ENCODE results near the gene MAGEA11.
"Not testable (repeated sequence)": the region's sequence is repeated elsewhere in the genome, so short reads cannot be mapped to it uniquely, and the experiment has no call there.

MAGEA11 gene

GRCh38 chrX:149718757-149719156 lies 6.9 kb downstream of the MAGEA11 start:
- no peak for DNase-seq

GRCh38 chrX:149720021-149720689 lies 8.3 kb downstream of the MAGEA11 start:
- DNase-seq = no peak

- not testable (repeated sequence) for DNase-seq
These were observed 9.4 kb downstream of the MAGEA11 start for GRCh38 chrX:149721241-149721640.

DNA sequence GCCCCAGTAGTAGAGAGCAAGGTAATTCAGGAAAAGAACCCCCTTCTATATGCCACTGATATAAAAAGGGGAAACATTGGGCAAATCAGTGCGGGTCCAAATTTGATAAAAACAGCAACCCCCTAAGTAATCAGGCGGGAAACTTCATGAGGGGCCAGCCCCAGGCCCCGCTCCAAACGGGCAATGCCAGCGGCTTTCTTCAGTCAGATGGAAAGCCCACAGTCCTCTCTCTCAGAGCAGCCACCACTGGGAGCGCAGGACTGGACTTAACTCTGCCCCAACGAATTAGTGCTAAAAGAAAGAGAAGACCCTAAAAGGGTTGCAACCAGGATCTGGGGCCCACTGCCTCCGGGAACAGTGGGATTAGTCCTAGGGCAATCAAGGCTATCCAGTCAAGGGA lies 9.9 kb downstream of the MAGEA11 start:
- no peak for DNase-seq

- not testable (repeated sequence) for DNase-seq
These were observed 11.8 kb downstream of the MAGEA11 start for GRCh38 chrX:149723583-149724118.

DNA sequence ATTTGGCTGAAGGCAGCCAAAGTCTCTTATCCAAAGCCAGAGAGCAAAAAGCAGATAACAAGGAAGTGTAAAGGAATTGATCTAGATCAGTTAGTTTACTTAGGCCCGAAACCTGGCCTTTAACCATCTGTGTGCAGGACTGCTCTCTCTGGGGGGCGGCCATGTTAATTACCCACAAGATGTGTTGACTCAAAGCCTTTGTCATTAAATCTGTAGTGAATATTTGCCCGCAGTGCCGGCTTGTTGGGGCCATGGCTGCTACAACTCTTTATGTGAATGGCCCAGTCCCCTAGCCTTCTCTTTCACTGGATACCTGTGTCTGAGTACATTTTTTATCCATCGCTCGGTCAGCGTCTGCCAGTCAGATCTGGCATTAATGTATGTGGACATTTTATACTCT lies 15.4 kb downstream of the MAGEA11 start:
- DNase-seq = not testable (repeated sequence)

DNA sequence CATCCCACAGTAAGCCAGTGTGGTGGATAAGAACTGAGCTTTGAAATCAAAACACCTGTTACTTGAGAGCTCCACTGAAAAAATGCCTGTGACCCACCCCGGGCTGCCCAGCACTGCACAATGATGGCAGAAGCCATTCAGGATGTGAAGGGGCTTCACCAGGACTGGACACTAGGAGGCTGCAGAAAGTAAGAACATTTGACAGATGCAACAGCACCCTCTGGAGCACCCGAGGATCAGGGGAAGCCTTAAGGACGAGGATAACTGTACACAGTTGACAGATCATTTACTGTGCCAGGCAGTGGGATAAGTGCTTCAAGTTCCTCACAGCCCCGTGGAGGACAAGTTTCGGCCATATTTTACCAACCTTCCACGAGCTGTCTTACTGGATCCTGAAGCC lies 30.4 kb downstream of the MAGEA11 start:
- not testable (repeated sequence) for DNase-seq

- not testable (repeated sequence) for DNase-seq
These were observed 34.6 kb downstream of the MAGEA11 start for GRCh38 chrX:149746390-149747007.

- no peak for DNase-seq
These were observed 45.6 kb downstream of the MAGEA11 start for GRCh38 chrX:149757206-149758067.

GRCh38 chrX:149758068-149758714 lies 46.3 kb downstream of the MAGEA11 start:
- no peak for DNase-seq

DNA sequence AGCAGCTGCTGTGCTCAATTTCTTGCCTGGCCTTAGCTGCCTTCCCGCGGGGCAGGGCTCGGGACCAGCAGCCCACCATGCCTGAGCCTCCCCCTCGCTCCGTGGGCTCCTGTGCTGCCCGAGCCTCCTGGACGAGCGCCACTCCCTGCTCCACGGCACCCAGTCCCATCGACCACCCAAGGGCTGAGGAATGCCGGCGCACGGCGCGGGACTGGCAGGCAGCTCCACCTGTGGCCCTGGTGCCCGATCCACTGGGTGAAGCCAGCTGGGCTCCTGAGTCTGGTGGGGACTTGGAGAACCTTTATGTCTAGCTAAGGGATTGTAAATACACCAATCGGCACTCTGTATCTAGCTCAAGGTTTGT lies 46.8 kb downstream of the MAGEA11 start:
- DNase-seq = not testable (repeated sequence)

GRCh38 chrX:149759824-149760223 lies 48.0 kb downstream of the MAGEA11 start:
- no peak for DNase-seq

DNA sequence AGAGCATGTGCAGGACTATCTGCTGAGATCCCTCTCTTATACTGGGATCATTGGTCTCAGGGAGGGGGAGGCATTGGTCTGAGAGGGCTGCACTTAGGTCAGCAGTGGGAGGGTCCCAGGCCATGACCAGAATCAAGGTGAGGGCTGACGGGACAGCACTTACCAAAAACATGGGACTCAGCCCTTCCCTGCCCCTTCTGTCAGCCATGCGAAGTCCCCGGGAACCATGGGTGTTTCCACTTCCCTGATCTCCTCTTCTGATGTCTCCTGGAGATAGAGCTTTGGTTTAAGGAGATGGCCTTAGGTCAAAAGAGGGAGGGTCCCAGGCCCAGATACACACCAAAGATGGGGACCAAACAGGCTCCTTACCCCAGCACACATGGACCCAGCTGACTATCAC lies 49.1 kb downstream of the MAGEA11 start:
- DNase-seq = no peak

DNA sequence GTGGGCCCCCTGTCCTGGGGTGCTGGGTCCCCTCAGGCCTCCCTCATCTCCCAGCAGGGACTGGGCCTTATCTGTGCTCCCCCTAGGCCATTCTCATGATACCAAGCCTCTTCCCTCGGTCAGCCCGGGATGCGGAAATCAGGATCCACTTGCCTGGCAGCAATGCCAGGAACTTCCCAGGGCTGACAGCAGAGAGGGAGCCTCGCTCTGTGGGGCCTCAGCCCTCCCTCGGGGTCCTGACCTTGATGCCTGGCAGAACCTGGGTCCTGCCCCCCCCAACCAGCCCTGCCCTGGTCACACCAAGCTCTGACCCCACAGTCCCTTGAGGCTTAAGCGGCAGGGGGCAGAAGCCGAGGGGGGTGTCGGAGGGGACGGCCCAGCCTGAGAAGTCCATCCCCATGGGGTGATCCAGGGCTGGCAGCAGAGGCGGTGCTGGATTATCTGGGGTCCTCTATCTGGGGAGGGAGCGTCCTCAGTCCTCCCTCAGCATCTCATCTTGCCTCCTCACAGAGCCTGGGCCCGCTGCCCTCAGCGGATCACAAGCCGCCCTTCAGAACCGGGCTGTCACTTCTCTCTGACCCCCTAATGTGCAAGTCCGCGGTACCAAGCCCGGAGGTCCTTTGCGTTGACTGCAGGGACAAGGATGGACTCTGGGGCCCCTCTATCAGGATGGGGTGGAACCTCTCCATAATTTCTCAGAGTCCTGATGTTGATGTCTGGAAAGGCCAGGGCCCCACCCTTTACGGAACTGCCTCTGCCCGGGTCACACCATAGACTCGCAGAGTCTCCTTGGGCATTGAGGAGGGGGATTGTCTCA lies 50.2 kb downstream of the MAGEA11 start:
- not testable (repeated sequence) for DNase-seq

DNA sequence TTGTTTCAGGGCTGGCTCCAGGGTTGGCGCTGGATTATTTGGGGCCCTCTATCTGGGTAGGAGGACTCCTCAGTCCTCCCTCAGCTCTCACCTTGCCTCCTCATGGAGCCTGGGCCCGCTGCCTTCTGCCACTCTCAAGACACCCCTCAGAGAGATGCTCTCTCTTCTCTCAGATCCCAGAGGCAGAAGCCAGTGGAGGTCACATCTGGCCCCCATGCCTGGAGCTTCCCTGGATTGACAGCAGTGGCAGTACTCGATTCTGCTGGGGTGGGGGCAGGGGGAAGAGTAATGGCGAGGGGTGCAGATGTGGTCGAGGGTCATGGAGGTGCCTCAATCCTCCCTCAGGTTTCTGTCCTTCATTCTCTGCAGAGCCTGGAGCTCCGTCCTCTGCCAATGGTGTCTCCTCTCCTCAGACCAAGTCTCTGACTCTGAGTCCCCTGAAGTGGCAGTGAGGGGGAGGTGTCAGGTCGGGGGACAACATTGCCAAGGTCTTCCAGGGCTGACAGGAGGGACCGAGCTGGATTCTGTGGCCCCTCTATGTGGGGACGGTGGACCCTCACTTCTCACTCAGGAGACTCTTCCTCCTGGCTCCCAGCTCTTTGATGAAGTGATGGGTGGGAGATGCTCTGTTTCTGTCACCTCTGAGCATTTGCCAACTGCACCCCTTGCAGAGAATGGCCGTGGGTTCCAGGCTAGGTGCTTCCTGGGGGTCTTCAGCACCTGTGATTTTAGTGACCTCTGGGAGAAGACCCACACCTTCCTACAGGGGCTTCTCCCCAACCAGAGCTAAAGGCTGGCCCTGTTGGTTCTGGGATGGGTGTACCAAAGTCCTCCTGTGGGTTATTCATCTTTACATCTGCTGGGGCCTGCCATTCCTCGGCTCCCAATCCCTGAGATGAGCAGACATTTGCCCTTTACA lies 51.1 kb downstream of the MAGEA11 start:
- DNase-seq = no peak

Measured in suppressor macrophage (primary cell).